HFFc6 (cell line): ENCODE data around the gene CFAP92. TPM values are rescaled to one million over a fixed set of nuclear protein-coding genes. Genes with fewer than 3 reads are reported as not detected.

Source experiments
- DNase-seq: peaks from one replicate; pipeline ENCODE4 v3.0.0-alpha.2; 2018
- H3K27ac Mint-ChIP-seq: 2 replicates; pipeline ENCODE4 v1.8.0; 2020; ENCODE audit warnings: mild to moderate bottlenecking, mixed read lengths
- H3K27me3 Mint-ChIP-seq: 2 replicates; pipeline ENCODE4 v1.8.0; 2021; ENCODE audit warnings: mild to moderate bottlenecking, moderate library complexity, mixed read lengths; ENCODE audit not compliant: insufficient read depth
- H3K36me3 Mint-ChIP-seq: 2 replicates; pipeline ENCODE4 v1.8.0; 2021; ENCODE audit warnings: low read depth, mixed read lengths
- H3K4me1 Mint-ChIP-seq: 2 replicates; pipeline ENCODE4 v1.8.0; 2020; ENCODE audit warnings: low read depth, mixed read lengths
- H3K4me3 Mint-ChIP-seq: 2 replicates; pipeline ENCODE4 v1.8.0; 2020; ENCODE audit warnings: mild to moderate bottlenecking, moderate library complexity, mixed read lengths
- H3K9me3 Mint-ChIP-seq: 2 replicates; pipeline ENCODE4 v1.8.0; 2020; ENCODE audit warnings: mild to moderate bottlenecking, mixed read lengths
- CTCF ChIP-seq: fragments of 200-600 bp; sonication (generic); IDR thresholded peaks from 2 replicates; pipeline ENCODE4 v1.5.0; 2021; ENCODE audit warnings: antibody characterized with exemption, mild to moderate bottlenecking
- total RNA-seq, 6 experiments: library from RNA; stranded (reverse); fragmentation: NEBNext Ultra II Directional; extraction: Animal tissue kit (Norgen Biotek cat#: 25700); gene quantifications; 2 replicates in 1 of 6; 3 replicates in 5 of 6; pipeline ENCODE4 v1.2.3, GENCODE V29; 2021

CFAP92 gene
- total RNA-seq, 6 experiments from 2014 or later: not detected

GRCh38 chr3:128875556-128876120, 118.2 kb downstream of the CFAP92 start:
- Mint-ChIP-seq H3K27ac (no peak overlapping the region), H3K4me3 (no peak overlapping the region), H3K4me1 (peaks cover 22% of the 10 kb centered on the region), H3K36me3 (no peaks in the 10 kb centered on the region), H3K27me3 (peaks cover 1% of the 10 kb centered on the region), H3K9me3 (no peaks in the 10 kb centered on the region)
- DNase-seq: no peak
- peak; percentile 63 for TF ChIP-seq CTCF

- DNase-seq: no peak
- no peak overlapping the region for H3K4me3 Mint-ChIP-seq
- peaks cover 1% of the 10 kb centered on the region for H3K27me3 Mint-ChIP-seq
- no peaks in the 10 kb centered on the region for H3K36me3 Mint-ChIP-seq
- no peaks in the 10 kb centered on the region for H3K9me3 Mint-ChIP-seq
- H3K27ac Mint-ChIP-seq: no peak overlapping the region
- TF ChIP-seq CTCF: no peak
- H3K4me1 Mint-ChIP-seq: peaks cover 17% of the 10 kb centered on the region
Observed at GRCh38 chr3:128874481-128875180, 119.2 kb downstream of the CFAP92 start.

GRCh38 chr3:128873244-128874022, 120.4 kb downstream of the CFAP92 start:
- H3K4me1 Mint-ChIP-seq: peaks cover 11% of the 10 kb centered on the region
- H3K4me3 Mint-ChIP-seq: no peak overlapping the region

GRCh38 chr3:128872744-128873143, 121.1 kb downstream of the CFAP92 start:
- no peak for TF ChIP-seq CTCF
- DNase-seq: no peak
- H3K4me3 Mint-ChIP-seq: no peak overlapping the region
- no peaks in the 10 kb centered on the region for H3K36me3 Mint-ChIP-seq
- H3K9me3 Mint-ChIP-seq: no peaks in the 10 kb centered on the region
- H3K27me3 Mint-ChIP-seq: no peaks in the 10 kb centered on the region; the same call in none of the 2 replicates
- no peak overlapping the region for H3K27ac Mint-ChIP-seq
- H3K4me1 Mint-ChIP-seq: peaks cover 4% of the 10 kb centered on the region

More at GRCh38 chr3:128873244-128874022, 120.4 kb downstream of the CFAP92 start:
- Mint-ChIP-seq H3K36me3 (no peaks in the 10 kb centered on the region), H3K9me3 (no peaks in the 10 kb centered on the region), H3K27me3 (no peaks in the 10 kb centered on the region; the same call in none of the 2 replicates), H3K27ac (no peak overlapping the region)
- no peak for DNase-seq
- TF ChIP-seq CTCF: no peak

GRCh38 chr3:128872282-128872681, 121.6 kb downstream of the CFAP92 start:
- Mint-ChIP-seq H3K36me3 (no peaks in the 10 kb centered on the region), H3K27ac (no peak overlapping the region), H3K4me1 (no peaks in the 10 kb centered on the region)

More at GRCh38 chr3:128872282-128872681, 121.6 kb downstream of the CFAP92 start:
- Mint-ChIP-seq H3K9me3 (no peaks in the 10 kb centered on the region), H3K4me3 (no peak overlapping the region), H3K27me3 (no peaks in the 10 kb centered on the region; the same call in none of the 2 replicates)
- no peak for DNase-seq
- no peak for TF ChIP-seq CTCF
